H9 (cell line): Measurements from ENCODE around the gene TM7SF3. TPM values are rescaled to one million over a fixed set of nuclear protein-coding genes. Genes with fewer than 3 reads are reported as not detected.

Experiments
- DNase-seq: peaks from one replicate; pipeline ENCODE4 v3.0.0-alpha.2; 2017
- H2AFZ ChIP-seq: one replicate; pipeline ENCODE4 v1.6.1; 2013; ENCODE audit warnings: mild to moderate bottlenecking, low read length, control low read depth, moderate library complexity
- H2AK5ac ChIP-seq: 2 replicates; pipeline ENCODE4 v1.6.1; 2013; ENCODE audit warnings: low read length, control low read depth, mixed read lengths; ENCODE audit not compliant: insufficient read length
- H2BK120ac ChIP-seq: one replicate; pipeline ENCODE4 v1.6.1; 2013; ENCODE audit warnings: low read depth, mild to moderate bottlenecking, low read length, control low read depth, inconsistent platforms; ENCODE audit not compliant: poor library complexity, severe bottlenecking
- H2BK12ac ChIP-seq: 2 replicates; pipeline ENCODE4 v1.6.1; 2013; ENCODE audit warnings: low read length, control low read depth, mixed read lengths, low read depth; ENCODE audit not compliant: insufficient read length
- H2BK15ac ChIP-seq: 2 replicates; pipeline ENCODE4 v1.6.1; 2013; ENCODE audit warnings: low read depth, low read length, control low read depth
- H2BK20ac ChIP-seq: one replicate; pipeline ENCODE4 v1.6.1; 2013; ENCODE audit warnings: low read depth, mild to moderate bottlenecking, low read length, control low read depth, inconsistent platforms; ENCODE audit not compliant: poor library complexity, severe bottlenecking
- H2BK5ac ChIP-seq: 2 replicates; pipeline ENCODE4 v1.6.1; 2013; ENCODE audit warnings: low read length, control low read depth, mixed read lengths; ENCODE audit not compliant: insufficient read length
- H3K14ac ChIP-seq: 2 replicates; pipeline ENCODE4 v1.6.1; 2013; ENCODE audit warnings: low read length, control low read depth; ENCODE audit not compliant: insufficient read depth
- H3K18ac ChIP-seq: 2 replicates; pipeline ENCODE4 v1.6.1; 2013; ENCODE audit warnings: low read depth, mild to moderate bottlenecking, mixed read lengths, low read length, control low read depth; ENCODE audit not compliant: insufficient read length
- H3K23ac ChIP-seq: 2 replicates; pipeline ENCODE4 v1.6.1; 2013; ENCODE audit warnings: low read length, control low read depth, mixed read lengths, low read depth; ENCODE audit not compliant: insufficient read length
- H3K23me2 ChIP-seq: 2 replicates; pipeline ENCODE4 v1.6.1; 2013; ENCODE audit warnings: low read depth, mild to moderate bottlenecking, mixed read lengths, low read length, control low read depth; ENCODE audit not compliant: insufficient read length, poor library complexity, severe bottlenecking
- H3K27ac ChIP-seq: 2 replicates; pipeline ENCODE4 v1.5.1; 2013; ENCODE audit warnings: low read length, control low read depth, mixed read lengths, low read depth; ENCODE audit not compliant: insufficient read length
- H3K27me3 ChIP-seq: 2 replicates; pipeline ENCODE4 v1.6.1; 2013; ENCODE audit warnings: low read length, control low read depth, inconsistent platforms; ENCODE audit not compliant: insufficient read depth
- H3K4ac ChIP-seq: 2 replicates; pipeline ENCODE4 v1.6.1; 2013; ENCODE audit warnings: low read depth, mild to moderate bottlenecking, control low read depth, inconsistent platforms, low read length, moderate library complexity
- H3K4me1 ChIP-seq: 2 replicates; pipeline ENCODE4 v1.6.1; 2013; ENCODE audit warnings: low read length, control low read depth, inconsistent platforms; ENCODE audit not compliant: insufficient read depth
- H3K4me2 ChIP-seq: 2 replicates; pipeline ENCODE4 v1.6.1; 2013; ENCODE audit warnings: low read length, control low read depth, mixed read lengths; ENCODE audit not compliant: insufficient read length, insufficient read depth
- H3K56ac ChIP-seq: 2 replicates; pipeline ENCODE4 v1.6.1; 2013; ENCODE audit warnings: low read depth, mild to moderate bottlenecking, mixed read lengths, low read length, control low read depth; ENCODE audit not compliant: insufficient read length
- H3K79me1 ChIP-seq: 2 replicates; pipeline ENCODE4 v1.6.1; 2013; ENCODE audit warnings: low read depth, mild to moderate bottlenecking, moderate library complexity, low read length, control low read depth, inconsistent platforms; ENCODE audit not compliant: insufficient read depth, poor library complexity, severe bottlenecking
- H3K79me2 ChIP-seq: 2 replicates; pipeline ENCODE4 v1.6.1; 2013; ENCODE audit warnings: low read length, control low read depth, inconsistent platforms; ENCODE audit not compliant: insufficient read depth
- H3K9ac ChIP-seq: 2 replicates; pipeline ENCODE4 v1.6.1; 2013; ENCODE audit warnings: low read length, control low read depth, mixed read lengths; ENCODE audit not compliant: insufficient read length; ENCODE audit errors: extremely low read depth
- H3K9me3 ChIP-seq: one replicate; pipeline ENCODE4 v1.6.1; 2013; ENCODE audit warnings: low read depth, low read length, inconsistent platforms; ENCODE audit not compliant: control insufficient read depth
- H3T11ph ChIP-seq: one replicate; pipeline ENCODE4 v1.6.1; 2013; ENCODE audit warnings: mild to moderate bottlenecking, low read length, control low read depth, inconsistent platforms
- H4K20me1 ChIP-seq: one replicate; pipeline ENCODE4 v1.6.1; 2013; ENCODE audit not compliant: control insufficient read depth, insufficient read length, insufficient read depth
- H4K5ac ChIP-seq: 2 replicates; pipeline ENCODE4 v1.6.1; 2013; ENCODE audit warnings: low read depth, mild to moderate bottlenecking, mixed read lengths, low read length, control low read depth; ENCODE audit not compliant: insufficient read length
- H4K8ac ChIP-seq: replicated peaks from 2 replicates; pipeline ENCODE4 v1.6.1; 2013; ENCODE audit warnings: low read length, control low read depth, mixed read lengths, low read depth; ENCODE audit not compliant: insufficient read length
- H4K91ac ChIP-seq: 2 replicates; pipeline ENCODE4 v1.6.1; 2013; ENCODE audit warnings: low read depth, mild to moderate bottlenecking, moderate library complexity, mixed read lengths, low read length, control low read depth; ENCODE audit not compliant: insufficient read length
- H3K27ac Mint-ChIP-seq, 3 experiments: 2 replicates in 2 of 3; 3 replicates in 1 of 3; pipeline ENCODE4 v1.8.0; 2020 to 2021; ENCODE audit warnings: mixed read lengths in 3 of 3, mild to moderate bottlenecking in 1 of 3, moderate library complexity in 1 of 3
- H3K27me3 Mint-ChIP-seq: 2 replicates; pipeline ENCODE4 v1.8.0; 2021; ENCODE audit warnings: low read depth, mild to moderate bottlenecking, moderate library complexity, mixed read lengths
- H3K36me3 Mint-ChIP-seq, 3 experiments: 2 replicates in 2 of 3; 3 replicates in 1 of 3; pipeline ENCODE4 v1.8.0; 2020 to 2021; ENCODE audit warnings: low read depth in 3 of 3, mixed read lengths in 3 of 3; ENCODE audit not compliant: insufficient read depth in 1 of 3
- H3K4me1 Mint-ChIP-seq, 2 experiments: 2 replicates each; pipeline ENCODE4 v1.8.0; 2020; ENCODE audit warnings: mixed read lengths in 2 of 2
- H3K4me3 Mint-ChIP-seq, 2 experiments: 2 replicates in 1 of 2; 3 replicates in 1 of 2; pipeline ENCODE4 v1.8.0; 2020 to 2021; ENCODE audit warnings: mild to moderate bottlenecking in 2 of 2, mixed read lengths in 2 of 2, moderate library complexity in 1 of 2
- H3K9me3 Mint-ChIP-seq, 2 experiments: 2 replicates in 1 of 2; 3 replicates in 1 of 2; pipeline ENCODE4 v1.8.0; 2020; ENCODE audit warnings: mild to moderate bottlenecking in 2 of 2, mixed read lengths in 2 of 2, moderate library complexity in 1 of 2
- WGBS: extraction: QIAGEN DNeasy Blood & Tissue Kit; methylation state at CpG from one replicate; pipeline ENCODE4 v1.1.7; 2013; ENCODE audit warnings: missing lambda C conversion rate, low lambda C conversion rate, mixed read lengths; ENCODE audit not compliant: insufficient read length; ENCODE audit errors: extremely low coverage; 5-methylcytosine and 5-hydroxymethylcytosine counted together
- total RNA-seq: library from RNA; stranded (reverse); gene quantifications from 2 replicates; pipeline ENCODE4 v1.2.1, GENCODE V29; 2021
- TF ChIP-seq, protein P1 (sequence below): fragments of 200-600 bp; sonication (generic); conservative IDR thresholded peaks from 3 replicates; pipeline ENCODE4 v1.8.0; 2021; ENCODE audit warnings: antibody characterized with exemption, mild to moderate bottlenecking

The TM7SF3 gene
- total RNA-seq, 1 experiment from 2014 or later = 74.9 TPM

DNA sequence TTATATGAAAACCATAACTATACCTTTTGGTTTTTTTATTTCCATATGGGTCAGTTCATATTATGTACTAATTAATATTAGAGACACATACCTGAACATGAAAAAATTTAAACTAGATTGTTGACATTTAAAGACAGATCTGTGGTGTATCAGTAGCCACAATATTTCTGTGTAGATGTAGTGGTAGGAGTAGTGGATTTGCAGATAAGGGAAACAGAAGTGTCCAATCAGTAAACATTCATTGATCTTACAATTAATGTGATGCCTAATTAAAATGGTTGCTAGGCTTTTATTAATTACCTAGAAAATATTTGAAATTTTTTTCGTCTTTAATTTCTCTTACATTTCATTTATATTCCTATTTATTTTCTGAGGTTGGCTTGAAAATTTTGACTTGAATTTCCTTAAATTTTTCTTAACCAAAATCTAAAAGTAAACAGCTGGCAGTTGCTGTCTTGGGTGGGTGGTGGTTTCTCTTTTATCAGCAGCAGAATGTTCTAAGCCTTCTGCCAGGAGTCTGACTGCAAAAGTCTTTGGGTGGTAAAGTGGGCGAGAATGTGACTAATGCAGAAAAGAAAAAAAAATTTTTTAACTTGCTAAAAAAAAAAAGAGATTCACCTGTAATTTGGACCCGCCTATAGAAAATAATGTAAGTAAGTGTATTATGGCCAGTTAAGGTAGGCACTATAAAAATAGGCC, 73.5 kb downstream of the TM7SF3 start:
- H3T11ph ChIP-seq = no peak overlapping the region
- H3K79me2 ChIP-seq = peaks cover 17% of the 10 kb centered on the region; the same call in 1 of the 2 replicates
- no peak overlapping the region for H2AK5ac ChIP-seq
- H3K27me3 ChIP-seq = no peaks in the 10 kb centered on the region
- no peak overlapping the region for H4K5ac ChIP-seq
- H3K79me1 ChIP-seq = peaks cover 11% of the 10 kb centered on the region
- H2AFZ ChIP-seq = no peak overlapping the region
- no peak overlapping the region for H3K9ac ChIP-seq
- H4K8ac ChIP-seq = no peak overlapping the region
- no peak overlapping the region for H3K4me2 ChIP-seq
- Mint-ChIP-seq H3K27ac (no peak overlapping the region), H3K9me3 (no peaks in the 10 kb centered on the region; a peak in 1 of 5 replicates), H3K4me1 (peaks cover 19 to 20% of the 10 kb centered on the region in 2 experiments), H3K4me3 (no peak overlapping the region), H3K27me3 (no peaks in the 10 kb centered on the region), H3K36me3 (no peaks in the 10 kb centered on the region)
- no peak overlapping the region for H3K14ac ChIP-seq
- H3K18ac ChIP-seq = no peak overlapping the region
- no peaks in the 10 kb centered on the region for H3K9me3 ChIP-seq
- TF ChIP-seq, protein P1, sequence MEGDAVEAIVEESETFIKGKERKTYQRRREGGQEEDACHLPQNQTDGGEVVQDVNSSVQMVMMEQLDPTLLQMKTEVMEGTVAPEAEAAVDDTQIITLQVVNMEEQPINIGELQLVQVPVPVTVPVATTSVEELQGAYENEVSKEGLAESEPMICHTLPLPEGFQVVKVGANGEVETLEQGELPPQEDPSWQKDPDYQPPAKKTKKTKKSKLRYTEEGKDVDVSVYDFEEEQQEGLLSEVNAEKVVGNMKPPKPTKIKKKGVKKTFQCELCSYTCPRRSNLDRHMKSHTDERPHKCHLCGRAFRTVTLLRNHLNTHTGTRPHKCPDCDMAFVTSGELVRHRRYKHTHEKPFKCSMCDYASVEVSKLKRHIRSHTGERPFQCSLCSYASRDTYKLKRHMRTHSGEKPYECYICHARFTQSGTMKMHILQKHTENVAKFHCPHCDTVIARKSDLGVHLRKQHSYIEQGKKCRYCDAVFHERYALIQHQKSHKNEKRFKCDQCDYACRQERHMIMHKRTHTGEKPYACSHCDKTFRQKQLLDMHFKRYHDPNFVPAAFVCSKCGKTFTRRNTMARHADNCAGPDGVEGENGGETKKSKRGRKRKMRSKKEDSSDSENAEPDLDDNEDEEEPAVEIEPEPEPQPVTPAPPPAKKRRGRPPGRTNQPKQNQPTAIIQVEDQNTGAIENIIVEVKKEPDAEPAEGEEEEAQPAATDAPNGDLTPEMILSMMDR = no peak
- H2BK15ac ChIP-seq = no peak overlapping the region
- no peak overlapping the region for H3K4ac ChIP-seq
- no peak for DNase-seq
- H4K91ac ChIP-seq = no peak overlapping the region
- no peak overlapping the region for H3K27ac ChIP-seq
- no peak overlapping the region for H2BK20ac ChIP-seq
- no peak overlapping the region for H2BK120ac ChIP-seq
- H3K23ac ChIP-seq = no peak overlapping the region
- no peak overlapping the region for H2BK5ac ChIP-seq
- no peaks in the 10 kb centered on the region for H4K20me1 ChIP-seq
- H3K56ac ChIP-seq = no peak overlapping the region
- H2BK12ac ChIP-seq = no peak overlapping the region
- WGBS = no CpG with 5 or more reads among the region's 3 CpGs
- H3K23me2 ChIP-seq = no peaks in the 10 kb centered on the region
- peaks cover 3% of the 10 kb centered on the region; the same call in 1 of the 2 replicates for H3K4me1 ChIP-seq
